HG02642 (cell line): Measurements from ENCODE around the gene ZMAT5.

Experiments used
- ATAC-seq: cut with Tn5 transposase; IDR thresholded peaks from one replicate; pipeline ENCODE4 v1.9.1; 2021; ENCODE audit warnings: mild to moderate bottlenecking; ENCODE audit not compliant: unreplicated experiment, poor library complexity

ZMAT5 gene

DNA sequence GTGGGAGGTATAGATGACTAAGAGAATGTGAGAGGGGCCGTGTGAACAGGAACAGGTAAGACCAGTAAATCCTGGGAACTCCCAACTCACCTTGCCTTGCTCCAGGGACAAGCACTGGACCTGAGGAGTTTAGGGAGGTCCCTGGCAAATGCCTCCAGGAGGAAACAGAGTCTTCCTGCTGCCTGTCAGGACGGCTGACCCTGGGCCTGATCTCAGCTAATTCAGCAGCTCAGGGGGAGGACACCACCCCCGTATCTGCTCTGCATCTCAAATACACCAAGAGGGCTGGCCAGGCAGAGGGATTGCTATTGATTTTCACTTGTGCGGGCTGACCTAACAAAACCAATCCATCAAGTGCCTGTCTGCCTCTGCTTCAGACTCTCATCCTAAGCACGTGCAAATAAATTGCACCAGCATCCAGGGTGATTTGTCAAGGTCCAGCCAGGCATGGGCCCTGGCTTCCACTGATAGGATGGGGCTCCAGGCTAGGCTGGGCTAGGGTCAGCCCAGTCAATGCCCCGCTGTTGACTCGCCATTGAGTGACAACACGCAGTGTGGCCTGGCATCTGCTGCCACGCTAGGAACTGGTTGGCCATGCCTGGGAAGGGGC is 20.7 kb upstream of the ZMAT5 start:
- no peak for ATAC-seq

- no peak for ATAC-seq
These were observed 19.2 kb upstream of the ZMAT5 start for GRCh38 chr22:29786031-29786430.

DNA sequence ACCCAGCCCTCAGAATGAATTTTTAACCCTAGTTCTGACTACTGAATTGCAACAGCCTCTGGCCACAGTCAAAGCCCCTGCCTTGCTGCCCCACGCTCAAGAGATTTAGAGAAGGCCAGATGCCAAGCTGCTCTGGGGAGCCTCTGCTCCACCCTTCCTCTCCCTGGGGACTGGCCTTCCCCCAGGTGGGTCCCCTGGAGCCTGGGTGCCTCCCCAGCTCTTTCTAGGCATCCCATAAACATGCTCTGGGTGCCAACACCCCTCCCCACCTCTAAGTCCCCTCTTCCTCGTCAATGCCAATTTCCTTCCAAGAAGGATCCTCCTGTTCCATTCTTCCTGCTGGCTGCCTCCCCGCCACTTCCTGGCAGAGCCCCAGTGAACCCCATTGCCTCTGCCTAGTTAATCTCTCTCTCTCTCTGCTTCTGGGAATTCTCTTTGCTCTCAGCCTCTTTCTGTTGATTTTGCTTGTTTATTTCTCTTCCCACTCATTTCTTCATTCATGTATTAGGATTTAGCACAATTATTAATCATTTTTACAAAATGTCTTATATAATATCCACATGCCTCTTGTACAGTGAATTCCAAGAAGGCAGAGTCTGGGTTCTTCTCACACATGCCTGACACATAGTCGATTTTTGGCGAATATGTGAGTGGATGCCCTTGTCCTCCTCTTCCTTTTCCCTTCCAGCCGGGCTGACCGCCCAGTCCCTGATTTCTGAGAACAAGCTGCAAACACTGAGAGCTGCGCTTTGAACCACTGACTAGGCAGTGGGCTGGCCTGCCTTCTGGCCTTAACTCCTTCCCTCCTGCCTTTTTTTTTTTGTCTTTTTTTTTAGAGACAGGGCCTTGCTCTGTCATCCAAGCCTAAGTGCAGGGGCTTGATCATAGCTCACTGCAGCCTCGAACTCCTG is 17.9 kb upstream of the ZMAT5 start:
- ATAC-seq, result no peak

DNA sequence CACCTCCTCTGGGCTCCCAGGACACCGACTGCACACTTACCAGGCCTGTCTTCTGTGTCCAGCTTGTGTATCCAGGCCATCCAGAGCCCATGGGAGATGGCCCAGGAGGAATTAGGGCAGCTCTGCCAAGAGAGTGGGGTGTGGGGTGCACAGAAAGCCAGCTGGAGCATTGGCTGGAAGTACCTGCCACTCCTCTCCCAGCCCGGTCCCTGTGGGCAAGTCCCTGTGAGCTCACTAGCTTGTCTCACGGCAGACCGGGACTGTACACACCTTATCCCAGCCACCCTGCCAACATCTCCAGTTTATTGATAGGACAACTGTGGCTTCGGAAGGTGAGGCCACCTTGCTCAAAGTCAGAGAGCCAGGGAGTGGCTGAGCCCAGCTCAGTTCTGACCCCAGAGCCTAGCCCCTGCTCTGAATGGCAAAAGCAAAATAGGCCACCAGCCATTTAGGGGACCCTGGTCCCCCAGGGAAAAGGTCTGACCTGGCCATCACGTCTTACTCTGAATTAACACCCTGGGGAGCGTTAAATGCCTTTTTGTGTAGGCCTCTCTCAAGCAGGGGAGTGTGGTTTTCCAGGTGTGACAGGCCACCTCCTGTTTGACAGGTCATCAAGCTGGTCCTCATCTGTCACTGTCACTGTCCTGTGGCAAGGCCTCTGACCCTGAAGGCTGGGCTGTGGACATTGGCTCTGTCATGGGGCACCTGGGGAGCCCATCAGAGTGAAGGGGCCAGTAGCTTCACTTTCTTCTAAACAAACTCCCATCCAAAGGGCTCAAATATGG is 15.4 kb upstream of the ZMAT5 start:
- ATAC-seq, result no peak

- ATAC-seq, result no peak
These were observed 14.2 kb upstream of the ZMAT5 start for GRCh38 chr22:29780748-29781676.

GRCh38 chr22:29780220-29780619 is 13.4 kb upstream of the ZMAT5 start:
- ATAC-seq, result no peak

DNA sequence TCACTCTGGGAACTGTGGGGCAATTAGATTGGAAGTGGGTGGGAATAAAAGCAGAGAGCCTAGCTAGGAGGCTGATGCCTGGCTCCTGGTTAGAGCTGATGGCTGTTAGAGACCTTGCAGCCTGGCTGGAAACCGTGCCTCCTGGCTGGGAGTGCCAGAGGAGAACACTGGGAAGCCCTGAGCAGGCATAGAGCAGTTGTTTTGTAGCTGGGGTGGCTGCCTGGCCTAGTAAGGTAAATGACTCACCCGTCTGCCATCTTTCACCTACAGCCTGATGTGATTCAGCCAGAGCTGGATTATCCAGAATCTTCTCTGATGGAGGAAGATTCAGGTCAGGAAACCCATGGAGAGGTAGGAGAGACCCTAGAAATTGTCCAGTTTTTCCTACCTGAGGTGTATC is 6.4 kb upstream of the ZMAT5 start:
- no peak for ATAC-seq

GRCh38 chr22:29772170-29772641 is 5.4 kb upstream of the ZMAT5 start:
- no peak for ATAC-seq

DNA sequence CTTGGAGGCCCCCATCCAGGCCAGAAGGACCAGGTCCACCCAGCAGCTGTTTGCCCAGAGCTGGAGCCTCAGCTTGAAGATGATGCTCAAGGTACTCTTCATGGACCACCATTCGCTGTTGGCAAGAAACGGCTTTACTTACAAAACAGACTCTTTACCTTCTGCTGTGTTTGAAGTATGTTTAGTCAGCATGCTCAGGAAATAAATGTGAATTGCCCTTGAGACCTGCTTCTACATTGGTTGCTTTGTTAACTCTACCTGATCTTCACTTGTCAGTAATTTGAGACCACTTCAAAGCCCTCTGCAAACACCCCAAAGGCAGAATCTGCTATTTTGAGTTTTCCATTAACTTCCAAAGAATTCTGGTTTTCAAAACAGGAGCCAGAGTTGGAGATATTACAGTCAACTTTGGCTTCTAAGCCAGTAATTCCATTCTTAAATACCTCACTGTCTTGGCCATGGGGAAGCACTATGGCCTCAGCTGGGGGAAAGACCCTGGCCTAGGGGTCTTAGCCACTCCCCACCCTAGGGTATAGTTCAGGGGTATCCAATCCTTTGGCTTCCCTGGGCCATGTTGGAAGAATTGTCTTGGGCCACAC is 3.0 kb upstream of the ZMAT5 start:
- no peak for ATAC-seq

DNA sequence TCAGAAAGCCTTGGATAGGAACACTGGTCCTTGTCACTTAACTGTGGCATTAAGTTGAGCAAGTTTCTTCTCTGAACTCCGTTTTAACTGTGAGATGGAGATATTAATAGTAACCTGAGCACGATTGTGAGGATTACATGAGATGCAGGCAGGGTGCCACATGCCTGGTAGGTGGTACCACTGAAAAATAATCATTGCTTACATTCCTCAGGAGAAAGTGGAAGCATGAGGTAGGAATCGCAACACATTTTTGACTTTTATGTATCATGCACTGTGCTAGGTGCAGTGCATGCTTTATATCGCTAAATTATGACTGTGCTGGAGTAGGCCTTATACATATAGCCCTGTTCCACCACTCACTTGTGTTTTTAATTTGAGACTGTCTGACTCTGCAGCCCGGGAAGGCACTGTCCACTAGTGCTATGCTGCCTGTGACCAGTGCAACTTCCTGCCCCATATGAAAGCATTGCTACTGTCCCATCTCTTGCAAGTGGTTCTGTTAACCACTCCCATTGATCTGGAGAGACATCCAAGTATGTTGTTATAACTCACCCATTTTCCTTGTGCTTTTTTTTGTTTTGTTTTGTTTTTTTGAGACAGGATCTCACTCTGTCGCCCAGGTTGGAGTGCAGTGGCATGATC is 1.4 kb upstream of the ZMAT5 start:
- no peak for ATAC-seq

DNA sequence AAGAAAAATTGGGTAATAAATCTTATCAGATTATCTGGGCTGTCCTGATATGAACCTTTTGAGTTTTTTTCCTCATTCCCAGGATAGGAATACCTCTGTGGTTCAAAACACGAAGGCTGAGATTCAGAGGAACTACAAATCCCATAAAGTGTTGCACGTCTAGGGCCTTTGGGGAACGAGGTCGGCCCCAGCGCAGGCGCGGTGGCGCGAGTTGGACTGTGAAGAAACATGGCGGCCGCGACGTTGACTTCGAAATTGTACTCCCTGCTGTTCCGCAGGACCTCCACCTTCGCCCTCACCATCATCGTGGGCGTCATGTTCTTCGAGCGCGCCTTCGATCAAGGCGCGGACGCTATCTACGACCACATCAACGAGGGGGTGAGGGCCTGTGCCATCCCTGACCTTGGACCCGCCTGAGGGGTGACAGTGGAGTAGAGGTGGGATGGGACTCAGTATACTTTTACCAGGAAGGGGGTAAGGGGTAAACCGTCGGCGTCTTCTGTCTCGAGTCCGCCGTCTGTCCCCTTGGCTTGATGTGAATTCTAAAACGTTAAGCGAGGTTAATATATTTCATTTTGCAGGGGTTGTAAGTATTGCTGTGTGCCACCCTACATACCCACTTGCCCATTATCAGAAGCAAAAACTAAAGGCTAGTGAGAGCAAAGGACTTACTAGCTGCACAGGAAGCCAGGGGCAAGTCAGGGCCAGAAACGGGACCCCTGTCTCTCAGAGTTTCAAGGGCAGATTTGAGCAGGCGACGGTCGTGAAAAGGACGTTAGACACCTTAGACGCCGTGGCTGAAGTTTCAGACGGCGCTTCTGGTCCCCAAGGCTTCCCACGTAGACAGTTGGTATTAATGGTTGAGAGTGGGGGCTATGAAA is 604 bp upstream of the ZMAT5 start, which contains the start of gene UQCR10:
Gene UQCR10, plus strand, starts transcription at position 199 of the 881 bp plus-strand sequence. Its CDS starts 30 bp downstream, at position 229.
- peak; percentile 76 for ATAC-seq

DNA sequence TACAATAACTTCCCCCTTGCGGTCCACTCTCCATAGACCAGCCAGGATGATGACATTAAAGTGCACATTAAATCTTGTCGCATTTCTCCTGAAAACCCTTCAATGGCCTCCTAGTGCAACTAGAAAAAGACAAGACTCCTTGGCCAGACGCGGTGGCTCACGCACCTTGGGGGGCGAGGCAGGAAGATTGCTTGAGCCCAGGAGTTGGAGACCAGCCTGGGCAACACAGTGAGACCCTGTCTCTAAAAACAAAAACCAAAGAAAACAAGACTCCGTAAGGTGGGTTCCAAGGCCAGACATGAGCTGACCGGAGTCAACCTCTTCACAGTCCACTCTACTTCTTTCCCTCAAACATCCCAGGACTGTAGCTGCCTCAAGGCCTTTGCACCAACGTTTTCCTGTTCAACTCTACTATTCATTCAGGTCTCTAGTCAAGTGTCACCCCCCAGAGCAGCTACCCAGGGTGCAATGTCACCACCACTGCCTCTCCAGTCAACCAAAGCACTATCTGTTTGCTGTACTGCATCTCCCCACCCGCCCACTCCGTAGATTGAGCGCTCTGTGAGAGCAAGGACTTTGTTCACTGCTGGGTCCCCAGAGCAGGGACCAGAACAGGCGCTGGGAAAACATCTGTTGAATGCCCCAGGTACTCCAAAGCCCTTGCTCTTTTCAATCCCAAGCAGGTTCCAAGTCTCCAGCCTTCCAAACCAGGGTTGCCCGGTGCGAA is 739 bp downstream of the ZMAT5 start:
- peak; percentile 6 for ATAC-seq

DNA sequence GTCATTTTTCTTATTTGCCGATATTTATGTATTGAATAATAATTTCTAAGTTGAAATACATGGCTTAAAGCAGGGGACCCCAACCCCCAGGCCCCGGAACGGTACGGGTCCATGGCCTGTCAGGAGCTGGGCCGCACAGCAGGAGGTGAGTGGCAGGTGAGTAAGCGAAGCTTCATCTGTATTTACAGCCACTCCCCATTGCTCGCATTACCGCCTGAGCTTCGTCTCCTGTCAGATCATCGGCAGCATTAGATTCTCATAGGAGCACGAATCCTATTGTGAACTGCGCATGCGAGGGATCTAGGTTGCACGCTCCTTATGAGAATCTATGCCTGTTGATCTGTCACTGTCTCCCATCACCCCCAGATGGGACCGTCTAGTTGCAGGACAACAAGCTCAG is 4.5 kb downstream of the ZMAT5 start:
- no peak for ATAC-seq

- ATAC-seq, result no peak
These were observed 7.8 kb downstream of the ZMAT5 start for GRCh38 chr22:29758959-29759358.

- no peak for ATAC-seq
These were observed 8.7 kb downstream of the ZMAT5 start for GRCh38 chr22:29758068-29758622.

- no peak for ATAC-seq
These were observed 9.7 kb downstream of the ZMAT5 start for GRCh38 chr22:29757096-29757495.

DNA sequence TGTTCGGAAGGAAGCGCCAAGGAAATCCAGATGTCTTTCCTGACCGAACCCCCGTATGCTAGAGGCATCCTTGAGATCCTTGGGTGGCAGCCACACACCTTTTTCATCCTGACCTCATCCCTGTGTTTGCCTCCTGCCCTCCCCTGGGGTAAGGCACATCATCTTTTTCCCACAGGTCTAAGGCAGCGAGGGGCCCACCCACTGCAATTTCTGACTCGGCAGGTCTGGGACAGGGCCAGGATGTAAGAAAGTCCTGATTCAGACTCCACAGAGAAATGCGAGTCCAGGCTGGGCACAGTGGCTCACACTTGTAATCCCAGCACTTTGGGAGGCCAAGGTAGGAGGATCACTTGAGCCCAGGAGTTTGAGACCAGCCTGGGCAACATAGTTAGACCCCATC is 10.5 kb downstream of the ZMAT5 start:
- no peak for ATAC-seq
